ENCODE measurements around the gene ALKBH6. TPM values are rescaled to one million over a fixed set of nuclear protein-coding genes. Genes with fewer than 3 reads are reported as not detected.

ALKBH6 gene
- total and polyA plus RNA-seq, 2 of the 13 experiments (the other 11 are each of a cell fraction or from before 2014, with no cell fraction given), result 13.7 to 18.1 TPM

GRCh38 chr19:35975608-35976214, 38.3 kb downstream of the ALKBH6 start (continued):
- TF ChIP-seq, protein P1, sequence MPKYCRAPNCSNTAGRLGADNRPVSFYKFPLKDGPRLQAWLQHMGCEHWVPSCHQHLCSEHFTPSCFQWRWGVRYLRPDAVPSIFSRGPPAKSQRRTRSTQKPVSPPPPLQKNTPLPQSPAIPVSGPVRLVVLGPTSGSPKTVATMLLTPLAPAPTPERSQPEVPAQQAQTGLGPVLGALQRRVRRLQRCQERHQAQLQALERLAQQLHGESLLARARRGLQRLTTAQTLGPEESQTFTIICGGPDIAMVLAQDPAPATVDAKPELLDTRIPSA (CRISPR knock-in tag; IDR thresholded peaks at IDR 0.05; ENCODE audit: borderline replicate concordance), result no peak
- TF ChIP-seq ZC3H4 (CRISPR knock-in tag; IDR thresholded peaks at IDR 0.05; ENCODE audit: borderline replicate concordance) (no peak), ZNF34 (CRISPR knock-in tag; IDR thresholded peaks at IDR 0.05; ENCODE audit: borderline replicate concordance) (no peak), ZNF432 (CRISPR knock-in tag; IDR thresholded peaks at IDR 0.05; ENCODE audit: borderline replicate concordance) (no peak), DNMT3B (CRISPR knock-in tag; conservative IDR thresholded peaks at IDR 0.05) (peak; percentile 59; the same call in 1 of the 2 replicates), ERF (CRISPR knock-in tag; IDR thresholded peaks at IDR 0.05) (no peak), ZNF552 (CRISPR knock-in tag; IDR thresholded peaks at IDR 0.05; ENCODE audit: borderline replicate concordance) (no peak), KLF11 (CRISPR knock-in tag; IDR thresholded peaks at IDR 0.05) (peak; percentile 79; the same call in 1 of the 2 replicates), ZNF484 (CRISPR knock-in tag; IDR thresholded peaks at IDR 0.05; ENCODE audit: borderline replicate concordance, low read depth) (no peak), SIX4 (CRISPR knock-in tag; IDR thresholded peaks at IDR 0.05) (0 out of 2 replicates have a peak, but pooled peaks have one; percentile 35), ATAD3A (CRISPR knock-in tag; IDR thresholded peaks at IDR 0.05) (no peak), RARA (CRISPR knock-in tag; IDR thresholded peaks at IDR 0.05) (0 out of 2 replicates have a peak, but pooled peaks have one; percentile 24), ZMYM2 (CRISPR knock-in tag; IDR thresholded peaks at IDR 0.05) (no peak), ZBTB42 (CRISPR knock-in tag; IDR thresholded peaks at IDR 0.05) (no peak), ZSCAN31 (CRISPR knock-in tag; IDR thresholded peaks at IDR 0.05; ENCODE audit: low read depth) (peak; percentile 33; the same call in 1 of the 2 replicates), MBD4 (IDR thresholded peaks at IDR 0.05; ENCODE audit: borderline replicate concordance, low read length) (no peak), RARG (CRISPR knock-in tag; IDR thresholded peaks at IDR 0.05; ENCODE audit: low read depth) (no peak), TFE3 (CRISPR knock-in tag; IDR thresholded peaks at IDR 0.05) (peak; percentile 50), MIER3 (CRISPR knock-in tag; IDR thresholded peaks at IDR 0.05; ENCODE audit: borderline replicate concordance) (no peak), HBP1 (CRISPR knock-in tag; IDR thresholded peaks at IDR 0.05; ENCODE audit: low read depth) (0 out of 2 replicates have a peak, but pooled peaks have one; percentile 45)
- TF ChIP-seq, protein P2, sequence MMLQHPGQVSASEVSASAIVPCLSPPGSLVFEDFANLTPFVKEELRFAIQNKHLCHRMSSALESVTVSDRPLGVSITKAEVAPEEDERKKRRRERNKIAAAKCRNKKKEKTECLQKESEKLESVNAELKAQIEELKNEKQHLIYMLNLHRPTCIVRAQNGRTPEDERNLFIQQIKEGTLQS (CRISPR knock-in tag; IDR thresholded peaks at IDR 0.05), result peak; percentile 29; the same call in 1 of the 2 replicates
- TF ChIP-seq, protein P3, sequence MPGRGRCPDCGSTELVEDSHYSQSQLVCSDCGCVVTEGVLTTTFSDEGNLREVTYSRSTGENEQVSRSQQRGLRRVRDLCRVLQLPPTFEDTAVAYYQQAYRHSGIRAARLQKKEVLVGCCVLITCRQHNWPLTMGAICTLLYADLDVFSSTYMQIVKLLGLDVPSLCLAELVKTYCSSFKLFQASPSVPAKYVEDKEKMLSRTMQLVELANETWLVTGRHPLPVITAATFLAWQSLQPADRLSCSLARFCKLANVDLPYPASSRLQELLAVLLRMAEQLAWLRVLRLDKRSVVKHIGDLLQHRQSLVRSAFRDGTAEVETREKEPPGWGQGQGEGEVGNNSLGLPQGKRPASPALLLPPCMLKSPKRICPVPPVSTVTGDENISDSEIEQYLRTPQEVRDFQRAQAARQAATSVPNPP (CRISPR knock-in tag; IDR thresholded peaks at IDR 0.05), result no peak
- TF ChIP-seq, protein P4, sequence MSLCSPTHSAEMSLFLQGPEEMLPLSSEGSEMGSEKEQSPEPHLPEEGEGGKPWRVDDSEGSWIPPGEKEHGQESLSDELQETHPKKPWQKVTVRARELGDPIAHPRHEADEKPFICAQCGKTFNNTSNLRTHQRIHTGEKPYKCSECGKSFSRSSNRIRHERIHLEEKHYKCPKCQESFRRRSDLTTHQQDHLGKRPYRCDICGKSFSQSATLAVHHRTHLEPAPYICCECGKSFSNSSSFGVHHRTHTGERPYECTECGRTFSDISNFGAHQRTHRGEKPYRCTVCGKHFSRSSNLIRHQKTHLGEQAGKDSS (CRISPR knock-in tag; IDR thresholded peaks at IDR 0.05; ENCODE audit: borderline replicate concordance, low read depth), result no peak

Data from HepG2 (cell line).